HEK293 (cell line): ENCODE measurements around the gene SCN4A.

Experiments used
- ZNF510 ChIP-seq: fragments of 450-650 bp; formaldehyde crosslinking; IDR thresholded peaks from 2 replicates; pipeline ENCODE4 v1.5.1; 2018; ENCODE audit warnings: mild to moderate bottlenecking, missing genetic modification characterization, missing biosample characterization; ENCODE audit not compliant: insufficient replicate concordance
- ZNF791 ChIP-seq: fragments of 450-650 bp; formaldehyde crosslinking; IDR thresholded peaks from 2 replicates; pipeline ENCODE4 v1.5.1; 2016; ENCODE audit warnings: missing biosample characterization, missing genetic modification characterization
- TF ChIP-seq, protein P1 (sequence below): fragments of 450-650 bp; formaldehyde crosslinking; IDR thresholded peaks from 2 replicates; pipeline ENCODE4 v1.5.1; 2016; ENCODE audit warnings: missing biosample characterization, missing genetic modification characterization

DNA sequence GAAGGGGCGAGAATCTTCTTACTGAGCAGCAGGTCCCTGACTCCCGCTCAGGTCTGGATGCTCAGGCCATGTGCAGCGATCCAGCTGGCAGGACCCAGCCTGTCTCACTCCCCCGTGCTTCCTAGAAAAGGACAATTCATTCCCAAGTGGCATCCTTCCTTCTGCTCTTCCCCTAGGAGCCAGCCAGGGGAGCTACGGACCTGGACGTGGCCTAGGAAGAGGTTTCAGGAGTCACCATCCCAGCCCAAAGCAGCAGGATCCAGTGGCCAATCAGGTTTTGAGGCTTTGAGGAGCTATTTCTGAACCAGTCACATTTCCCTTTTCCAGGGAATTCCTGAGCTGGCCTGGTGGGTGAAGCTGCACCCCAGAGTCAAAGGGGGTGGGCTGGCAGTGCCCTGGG is 32.8 kb downstream of the SCN4A start:
- TF ChIP-seq, protein P1, sequence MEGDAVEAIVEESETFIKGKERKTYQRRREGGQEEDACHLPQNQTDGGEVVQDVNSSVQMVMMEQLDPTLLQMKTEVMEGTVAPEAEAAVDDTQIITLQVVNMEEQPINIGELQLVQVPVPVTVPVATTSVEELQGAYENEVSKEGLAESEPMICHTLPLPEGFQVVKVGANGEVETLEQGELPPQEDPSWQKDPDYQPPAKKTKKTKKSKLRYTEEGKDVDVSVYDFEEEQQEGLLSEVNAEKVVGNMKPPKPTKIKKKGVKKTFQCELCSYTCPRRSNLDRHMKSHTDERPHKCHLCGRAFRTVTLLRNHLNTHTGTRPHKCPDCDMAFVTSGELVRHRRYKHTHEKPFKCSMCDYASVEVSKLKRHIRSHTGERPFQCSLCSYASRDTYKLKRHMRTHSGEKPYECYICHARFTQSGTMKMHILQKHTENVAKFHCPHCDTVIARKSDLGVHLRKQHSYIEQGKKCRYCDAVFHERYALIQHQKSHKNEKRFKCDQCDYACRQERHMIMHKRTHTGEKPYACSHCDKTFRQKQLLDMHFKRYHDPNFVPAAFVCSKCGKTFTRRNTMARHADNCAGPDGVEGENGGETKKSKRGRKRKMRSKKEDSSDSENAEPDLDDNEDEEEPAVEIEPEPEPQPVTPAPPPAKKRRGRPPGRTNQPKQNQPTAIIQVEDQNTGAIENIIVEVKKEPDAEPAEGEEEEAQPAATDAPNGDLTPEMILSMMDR (tag by site-specific recombination) = no peak
- no peak for TF ChIP-seq ZNF510 (tag by site-specific recombination)
- TF ChIP-seq ZNF791 (tag by site-specific recombination) = no peak
